Measurements from ENCODE around the gene RAB2B. TPM values are rescaled to one million over a fixed set of nuclear protein-coding genes. Genes with fewer than 3 reads are reported as not detected.

Gene RAB2B
- total RNA-seq, 1 experiment from 2014 or later = 33.3 TPM

Small RNA genes within 50 kb of the gene (small RNA-seq; reads per million reads assigned to genes)
- 0 reads per million in 2 experiments for gene RN7SL650P

Other genes starting within 250 kb of the RAB2B start
- 1,048 and 1,119 TPM in 2 replicates for gene HNRNPC, start 207.5 kb downstream of the RAB2B start, total RNA-seq (2014; rRNA removed; shearing (Covaris generic))
- gene RPGRIP1, start 196.9 kb downstream of the RAB2B start, total RNA-seq (2014; rRNA removed; shearing (Covaris generic)) = 0.05 TPM in 1 of 2 replicates, not detected in the other
- 119 and 127 TPM in 2 replicates for gene SUPT16H, start 92.9 kb downstream of the RAB2B start, total RNA-seq (2014; rRNA removed; shearing (Covaris generic))
- 41.7 and 42.4 TPM in 2 replicates for gene CHD8, start 20.8 kb downstream of the RAB2B start, total RNA-seq (2014; rRNA removed; shearing (Covaris generic))
- 24.7 and 26.8 TPM in 2 replicates for gene TOX4, start 236 bp upstream of the RAB2B start, total RNA-seq (2014; rRNA removed; shearing (Covaris generic))
- gene METTL3, start 34.4 kb upstream of the RAB2B start, total RNA-seq (2014; rRNA removed; shearing (Covaris generic)) = 65.8 and 72.2 TPM in 2 replicates
- 0.66 and 0.67 TPM in 2 replicates for gene SALL2, start 49.4 kb upstream of the RAB2B start, total RNA-seq (2014; rRNA removed; shearing (Covaris generic))
- gene OR10G3, start 103.1 kb upstream of the RAB2B start, total RNA-seq (2014; rRNA removed; shearing (Covaris generic)) = not detected in 2 replicates
- gene OR10G2, start 158.0 kb upstream of the RAB2B start, total RNA-seq (2014; rRNA removed; shearing (Covaris generic)) = not detected in 2 replicates
- not detected in 2 replicates for gene OR4E2, start 176.9 kb upstream of the RAB2B start, total RNA-seq (2014; rRNA removed; shearing (Covaris generic))
- not detected in 2 replicates for gene OR4E1, start 196.9 kb upstream of the RAB2B start, total RNA-seq (2014; rRNA removed; shearing (Covaris generic))

Measured in NCI-H460 (cell line).